Neuronal stem cell (in vitro differentiated cells): ENCODE data around the gene ADSL.

Experiments
- DNase-seq: peaks from one replicate; pipeline ENCODE4 v3.0.0-alpha.2; 2013; ENCODE audit warnings: low spot score
- H2AFZ ChIP-seq: one replicate; pipeline ENCODE4 v1.6.1; 2013; ENCODE audit warnings: mild to moderate bottlenecking, low read length, inconsistent platforms
- H2AK5ac ChIP-seq: 2 replicates; pipeline ENCODE4 v1.6.1; 2013; ENCODE audit warnings: low read depth, mild to moderate bottlenecking, inconsistent platforms, low read length, moderate library complexity, mixed read lengths
- H2BK120ac ChIP-seq: 2 replicates; pipeline ENCODE4 v1.6.1; 2013; ENCODE audit warnings: low read depth, mild to moderate bottlenecking, inconsistent platforms, low read length, moderate library complexity, mixed read lengths
- H2BK12ac ChIP-seq: one replicate; pipeline ENCODE4 v1.6.1; 2013; ENCODE audit warnings: low read length, inconsistent platforms
- H2BK15ac ChIP-seq: 2 replicates; pipeline ENCODE4 v1.6.1; 2013; ENCODE audit warnings: mild to moderate bottlenecking, low read length, inconsistent platforms, mixed read lengths
- H2BK5ac ChIP-seq: one replicate; pipeline ENCODE4 v1.6.1; 2013; ENCODE audit warnings: inconsistent platforms, mild to moderate bottlenecking, low read length, moderate library complexity
- H3K14ac ChIP-seq: one replicate; pipeline ENCODE4 v1.6.1; 2013; ENCODE audit warnings: low read length, inconsistent platforms
- H3K18ac ChIP-seq: 2 replicates; pipeline ENCODE4 v1.6.1; 2013; ENCODE audit warnings: low read length, inconsistent platforms
- H3K23ac ChIP-seq: 2 replicates; pipeline ENCODE4 v1.6.1; 2013; ENCODE audit warnings: low read depth, mild to moderate bottlenecking, mixed read lengths, low read length, inconsistent platforms; ENCODE audit not compliant: poor library complexity
- H3K27ac ChIP-seq: replicated peaks from 3 replicates; pipeline ENCODE4 v1.5.1; 2013; ENCODE audit warnings: low read length, inconsistent platforms
- H3K27me3 ChIP-seq, 3 experiments: 2 replicates each; pipeline ENCODE4 v1.6.1; 2013; ENCODE audit warnings: low read length in 3 of 3, mild to moderate bottlenecking in 2 of 3, inconsistent platforms in 1 of 3, low read depth in 1 of 3, mixed read lengths in 1 of 3, moderate library complexity in 1 of 3; ENCODE audit not compliant: control insufficient read depth in 3 of 3, insufficient read depth in 3 of 3
- H3K36me3 ChIP-seq, 2 donors: replicated peaks in 1 of 2; 2 replicates each; pipeline ENCODE4 v1.6.1; 2013; ENCODE audit warnings: low read length in 2 of 2; ENCODE audit not compliant: control insufficient read depth in 2 of 2, insufficient read depth in 2 of 2
- H3K4ac ChIP-seq: 2 replicates; pipeline ENCODE4 v1.6.1; 2013; ENCODE audit warnings: inconsistent platforms, mild to moderate bottlenecking, low read length, moderate library complexity
- H3K4me1 ChIP-seq, 2 donors: 1 replicate in 1 of 2; 2 replicates in 1 of 2; pipeline ENCODE4 v1.6.1; 2013; ENCODE audit warnings: low read length in 2 of 2, low read depth in 1 of 2; ENCODE audit not compliant: control insufficient read depth in 2 of 2, insufficient read depth in 1 of 2
- H3K4me2 ChIP-seq: one replicate; pipeline ENCODE4 v1.6.1; 2013; ENCODE audit warnings: mild to moderate bottlenecking, low read length, inconsistent platforms; ENCODE audit not compliant: insufficient read depth, poor library complexity, severe bottlenecking
- H3K4me3 ChIP-seq, 2 donors: 2 replicates each; pipeline ENCODE4 v1.5.1; 2013; ENCODE audit warnings: low read length in 2 of 2, mild to moderate bottlenecking in 2 of 2, inconsistent platforms in 1 of 2, moderate library complexity in 1 of 2
- H3K79me1 ChIP-seq: one replicate; pipeline ENCODE4 v1.6.1; 2013; ENCODE audit warnings: low read depth, mild to moderate bottlenecking, inconsistent platforms, low read length, moderate library complexity
- H3K9ac ChIP-seq: one replicate; pipeline ENCODE4 v1.6.1; 2013; ENCODE audit warnings: mild to moderate bottlenecking, low read depth, low read length, inconsistent platforms; ENCODE audit not compliant: poor library complexity
- H3K9me3 ChIP-seq, 2 donors: replicated peaks in 1 of 2; 2 replicates each; pipeline versions ENCODE3 to v1.6.1; 2013; ENCODE audit warnings: low read length in 2 of 2, mild to moderate bottlenecking in 2 of 2, inconsistent platforms in 1 of 2, low read depth in 1 of 2, mixed read lengths in 1 of 2, moderate library complexity in 1 of 2; ENCODE audit not compliant: control insufficient read depth in 2 of 2, insufficient read depth in 1 of 2
- H4K8ac ChIP-seq: one replicate; pipeline ENCODE4 v1.6.1; 2013; ENCODE audit warnings: low read depth, mild to moderate bottlenecking, inconsistent platforms, low read length, moderate library complexity
- H4K91ac ChIP-seq: one replicate; pipeline ENCODE4 v1.6.1; 2013; ENCODE audit warnings: low read length, low read depth, mild to moderate bottlenecking, inconsistent platforms; ENCODE audit not compliant: poor library complexity
- WGBS, 2 donors: extraction: QIAGEN DNeasy Blood & Tissue Kit; methylation state at CpG; one replicate each; pipeline ENCODE4 v1.1.7; 2013; ENCODE audit warnings: missing lambda C conversion rate in 2 of 2, mixed read lengths in 1 of 2; ENCODE audit not compliant: insufficient read length in 2 of 2, insufficient replicate concordance in 1 of 2; ENCODE audit errors: extremely low coverage in 2 of 2; 5-methylcytosine and 5-hydroxymethylcytosine counted together

The ADSL gene

GRCh38 chr22:40414311-40414710, 68.0 kb downstream of the ADSL start:
- Histone ChIP-seq H2BK120ac (no peak overlapping the region), H3K9ac (no peak overlapping the region), H4K8ac (no peak overlapping the region), H3K79me1 (peaks cover 1% of the 10 kb centered on the region), H3K36me3 (peaks cover 44 to 65% of the 10 kb centered on the region in 2 donors), H3K4me2 (no peak overlapping the region), H2BK15ac (no peak overlapping the region), H2BK5ac (no peak overlapping the region), H3K27ac (no peak overlapping the region), H3K14ac (no peak overlapping the region), H2BK12ac (no peak overlapping the region), H4K91ac (no peak overlapping the region), H2AFZ (no peak overlapping the region), H3K4me1 (no peaks in the 10 kb centered on the region), H3K4me3 (no peak overlapping the region), H2AK5ac (no peak overlapping the region), H3K27me3 (no peaks in the 10 kb centered on the region), H3K23ac (no peak overlapping the region), H3K18ac (no peak overlapping the region), H3K9me3 (peaks cover 0 to 3% of the 10 kb centered on the region in 2 donors), H3K4ac (no peak overlapping the region)
- DNase-seq: no peak
- no CpG with 5 or more reads among the region's 3 CpGs for WGBS, 2 donors

GRCh38 chr22:40414838-40415505, 68.7 kb downstream of the ADSL start:
- no CpG with 5 or more reads among the region's 10 CpGs for WGBS, 2 donors
- Histone ChIP-seq H3K4me1 (no peaks in the 10 kb centered on the region), H2AFZ (no peak overlapping the region), H3K14ac (no peak overlapping the region), H2BK12ac (no peak overlapping the region), H3K4me3 (no peak overlapping the region), H3K9me3 (peaks cover 0 to 3% of the 10 kb centered on the region in 2 donors), H2BK5ac (peak overlapping the region; percentile 53), H3K9ac (no peak overlapping the region), H2BK120ac (no peak overlapping the region), H3K4me2 (no peak overlapping the region), H3K18ac (no peak overlapping the region), H3K4ac (no peak overlapping the region), H3K79me1 (peaks cover 1% of the 10 kb centered on the region), H3K36me3 (peaks cover 46 to 65% of the 10 kb centered on the region in 2 donors), H3K27me3 (no peaks in the 10 kb centered on the region), H2AK5ac (no peak overlapping the region), H2BK15ac (no peak overlapping the region), H4K91ac (no peak overlapping the region), H3K27ac (no peak overlapping the region), H4K8ac (no peak overlapping the region), H3K23ac (no peak overlapping the region)
- no peak for DNase-seq

GRCh38 chr22:40415531-40416266, 69.4 kb downstream of the ADSL start:
- Histone ChIP-seq H3K9ac (no peak overlapping the region), H3K27me3 (no peaks in the 10 kb centered on the region), H3K4me2 (no peak overlapping the region), H3K4me3 (no peak overlapping the region), H3K27ac (no peak overlapping the region), H3K4me1 (no peaks in the 10 kb centered on the region), H2BK5ac (peak overlapping the region; percentile 53), H3K9me3 (peaks cover 0 to 3% of the 10 kb centered on the region in 2 donors), H3K79me1 (peaks cover 1% of the 10 kb centered on the region), H4K8ac (peak overlapping the region; percentile 3), H3K18ac (no peak overlapping the region), H2BK12ac (peak overlapping the region; percentile 41), H3K23ac (peak overlapping the region; percentile 43), H2AK5ac (no peak overlapping the region), H2BK120ac (no peak overlapping the region), H3K36me3 (peaks cover 48 to 65% of the 10 kb centered on the region in 2 donors), H4K91ac (no peak overlapping the region), H3K14ac (peak overlapping the region; percentile 38), H3K4ac (no peak overlapping the region), H2BK15ac (no peak overlapping the region), H2AFZ (no peak overlapping the region)
- no peak for DNase-seq
- WGBS, 2 donors: no CpG with 5 or more reads among the region's 19 CpGs

GRCh38 chr22:40416267-40416570, 69.9 kb downstream of the ADSL start:
- no CpG with 5 or more reads among the region's 10 CpGs for WGBS, 2 donors
- Histone ChIP-seq H3K27ac (no peak overlapping the region), H2AFZ (no peak overlapping the region), H3K4ac (no peak overlapping the region), H3K9ac (no peak overlapping the region), H3K4me2 (no peak overlapping the region), H3K9me3 (peaks cover 0 to 3% of the 10 kb centered on the region in 2 donors), H3K27me3 (no peaks in the 10 kb centered on the region), H2BK5ac (no peak overlapping the region), H3K14ac (no peak overlapping the region), H2BK15ac (no peak overlapping the region), H2AK5ac (no peak overlapping the region), H3K4me3 (no peak overlapping the region), H3K79me1 (peaks cover 1% of the 10 kb centered on the region), H2BK12ac (no peak overlapping the region), H3K18ac (no peak overlapping the region), H3K36me3 (peaks cover 49 to 65% of the 10 kb centered on the region in 2 donors), H4K8ac (no peak overlapping the region), H2BK120ac (no peak overlapping the region), H3K23ac (no peak overlapping the region), H3K4me1 (no peaks in the 10 kb centered on the region), H4K91ac (no peak overlapping the region)
- DNase-seq: no peak
